ENCODE measurements around the gene NPAS2. TPM values are rescaled to one million over a fixed set of nuclear protein-coding genes. Genes with fewer than 3 reads are reported as not detected.

NPAS2 gene
- total RNA-seq, 1 experiment from 2014 or later, result 12.3 TPM

GRCh38 chr2:101045330-101045729 is 225.4 kb downstream of the NPAS2 start:
- no peak for DNase-seq (ENCODE audit: unreplicated experiment)
- CTCF ChIA-PET, result interaction anchor here (1.0 to 7.2 kb wide), 5 partner anchors 8 to 160 kb away, joined by 4 to 56 read pairs (median 11); partner anchors contain the start of gene TBC1D8
- no peak overlapping the region for H3K4me3 Mint-ChIP-seq (ENCODE audit: unreplicated experiment)
- intact Hi-C loops (cut with micrococcal nuclease), result loop anchor here (5.0 kb wide), 1 partner anchor 77 kb away; no protein-coding TSS in a partner anchor
- H3K9me3 Mint-ChIP-seq (ENCODE audit: unreplicated experiment), result no peaks in the 10 kb centered on the region
- no TSS peak for BruUV-seq (replicated peaks)
- H3K27ac Mint-ChIP-seq (ENCODE audit: low read depth, unreplicated experiment), result no peak overlapping the region
- H3K4me1 Mint-ChIP-seq (ENCODE audit: insufficient read depth, unreplicated experiment), result peaks cover 13% of the 10 kb centered on the region
- H3K36me3 Mint-ChIP-seq (ENCODE audit: insufficient read depth, unreplicated experiment), result peaks cover 93% of the 10 kb centered on the region
- POLR2A ChIA-PET, result interaction anchor here (0.9 to 4.2 kb wide), 3 partner anchors 18 to 106 kb away, joined by 5 to 26 read pairs (median 8); partner anchors contain the start of gene TBC1D8
- no peaks in the 10 kb centered on the region for H3K27me3 Mint-ChIP-seq (ENCODE audit: insufficient read depth, unreplicated experiment)
- TF ChIP-seq CTCF (IDR thresholded peaks at IDR 0.05; ENCODE audit: unreplicated experiment), result no peak

Other genes starting within 250 kb of the NPAS2 start
- 1,648 and 1,732 TPM in 2 replicates for gene RPL31, start 182.2 kb downstream of the NPAS2 start, total RNA-seq (2022)

Data from MCF 10A (cell line).